Stimulated activated naive CD4-positive, alpha-beta T cell treated with Interleukin-2 at 50 U/mL for 16 hours (primary cell): Measurements from ENCODE around the gene ZNF385A.

ENCODE experiments used
- DNase-seq: peaks from one replicate; lab custom pipeline; 2025; lab: John Stamatoyannopoulos, UW

ZNF385A gene

GRCh38 chr12:54392485-54393206, 8.1 kb upstream of the ZNF385A start:
- no peak for DNase-seq

GRCh38 chr12:54390668-54391551, 6.4 kb upstream of the ZNF385A start:
- DNase-seq = peak; percentile 60

GRCh38 chr12:54390176-54390667, 5.7 kb upstream of the ZNF385A start:
- no peak for DNase-seq

DNA sequence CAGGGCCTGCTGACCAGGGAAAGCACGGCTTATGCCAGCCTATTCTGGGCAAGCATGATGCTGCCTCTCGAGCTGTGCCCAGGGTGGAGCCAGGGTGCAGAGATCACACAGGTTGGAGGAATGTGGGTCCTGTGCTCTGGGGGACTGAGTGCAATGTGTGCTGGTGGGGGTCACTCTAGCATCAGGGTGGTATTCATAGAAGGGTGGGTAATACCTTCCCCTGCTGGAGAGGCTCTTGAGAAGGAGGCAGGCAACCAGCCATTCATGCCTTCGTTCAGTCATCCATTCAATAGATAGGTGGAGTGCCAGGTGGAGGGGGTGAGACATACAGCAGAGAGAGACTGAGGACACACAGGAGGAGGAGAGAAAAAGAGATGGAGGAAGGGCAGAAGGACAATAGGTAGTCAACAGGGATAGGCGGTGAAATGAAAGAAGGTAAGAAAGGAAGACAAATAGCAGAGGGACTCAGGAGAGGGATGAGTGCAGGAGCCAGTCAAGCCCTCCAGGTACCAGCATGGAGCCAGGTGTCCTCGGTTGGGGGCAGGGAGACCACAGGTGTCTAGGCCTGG, 5.2 kb upstream of the ZNF385A start:
- DNase-seq = no peak

- no peak for DNase-seq
Observed at GRCh38 chr12:54389134-54389508, 4.6 kb upstream of the ZNF385A start.

- DNase-seq = no peak
Observed at GRCh38 chr12:54388237-54389133, 4.0 kb upstream of the ZNF385A start.

- DNase-seq = no peak
Observed at GRCh38 chr12:54387114-54387467, 2.6 kb upstream of the ZNF385A start.

- no peak for DNase-seq
Observed at GRCh38 chr12:54386403-54387113, 2.0 kb upstream of the ZNF385A start.

GRCh38 chr12:54385251-54385914, 850 bp upstream of the ZNF385A start:
- DNase-seq = no peak

- no peak for DNase-seq
Observed at GRCh38 chr12:54383041-54383609, 1.4 kb downstream of the ZNF385A start.

- DNase-seq = no peak
Observed at GRCh38 chr12:54381136-54381535, 3.4 kb downstream of the ZNF385A start.

DNA sequence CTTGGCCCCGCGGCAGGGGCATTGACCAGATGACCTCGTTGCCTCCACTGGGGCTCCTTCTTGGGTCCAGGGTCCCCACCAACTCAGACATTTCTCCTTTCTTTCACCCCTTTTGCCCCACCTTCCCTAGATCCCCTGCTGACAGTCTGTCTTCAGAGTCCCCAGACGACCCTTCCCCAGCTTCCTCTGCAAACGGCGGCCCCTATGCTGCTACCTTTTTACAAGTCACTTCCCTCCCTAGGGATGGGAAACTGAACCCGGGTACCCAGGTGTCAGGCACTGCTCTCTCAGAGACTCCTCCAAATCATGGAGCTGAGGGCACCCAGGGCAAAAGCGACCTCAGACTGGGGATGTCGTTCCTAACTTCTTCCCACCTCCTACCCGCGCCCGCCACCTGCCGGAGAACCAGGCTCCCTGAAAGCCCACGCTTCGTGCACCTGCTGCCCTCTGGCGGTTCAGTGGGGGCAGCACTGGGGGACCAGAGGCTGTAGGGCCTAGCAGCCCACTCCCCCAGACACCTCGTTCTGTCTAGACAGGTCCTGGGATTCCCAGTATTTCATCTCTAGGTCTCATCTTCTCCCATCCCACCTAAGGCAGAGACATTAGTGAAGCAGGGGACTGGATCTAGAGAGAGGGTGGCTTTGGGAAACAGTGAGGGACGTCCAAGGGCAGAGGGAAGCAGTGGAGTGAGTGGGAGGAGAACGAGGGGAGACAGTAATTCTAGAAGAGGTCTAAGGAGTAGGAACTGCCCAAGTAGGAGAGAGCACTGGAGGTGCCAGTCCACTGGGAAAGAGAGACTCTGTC, 4.9 kb downstream of the ZNF385A start:
- DNase-seq = peak; percentile 86

DNA sequence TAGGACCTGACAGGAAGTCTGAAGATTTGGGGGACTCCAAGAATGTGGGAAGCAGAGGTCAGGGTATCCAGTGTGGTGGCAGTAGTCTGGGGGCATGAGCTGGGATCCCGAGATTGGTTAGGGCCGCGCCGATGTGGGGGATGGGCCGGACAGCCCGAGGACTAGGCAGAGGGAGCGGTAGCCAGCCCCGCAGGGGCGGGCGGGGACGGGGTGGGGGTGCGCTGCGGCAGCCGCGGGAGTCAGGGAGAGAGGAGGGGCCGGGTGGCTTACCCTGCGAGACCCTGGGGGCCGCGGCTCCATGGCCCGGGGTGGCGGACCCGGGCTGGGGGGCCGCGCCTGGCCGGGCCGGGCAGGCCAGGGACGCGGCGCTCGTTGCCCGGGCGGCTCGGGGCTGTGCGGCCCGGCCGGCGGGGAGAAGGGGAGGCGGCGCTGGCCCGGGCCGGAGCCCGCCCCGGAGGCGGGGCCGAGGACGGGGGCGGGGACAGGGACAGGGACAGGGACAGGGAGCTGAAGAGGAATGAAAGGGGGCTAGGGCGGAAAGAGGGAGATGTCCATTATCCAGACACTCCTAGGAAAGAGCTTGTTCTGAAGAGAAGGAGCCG, 5.6 kb downstream of the ZNF385A start:
- no peak for DNase-seq

DNA sequence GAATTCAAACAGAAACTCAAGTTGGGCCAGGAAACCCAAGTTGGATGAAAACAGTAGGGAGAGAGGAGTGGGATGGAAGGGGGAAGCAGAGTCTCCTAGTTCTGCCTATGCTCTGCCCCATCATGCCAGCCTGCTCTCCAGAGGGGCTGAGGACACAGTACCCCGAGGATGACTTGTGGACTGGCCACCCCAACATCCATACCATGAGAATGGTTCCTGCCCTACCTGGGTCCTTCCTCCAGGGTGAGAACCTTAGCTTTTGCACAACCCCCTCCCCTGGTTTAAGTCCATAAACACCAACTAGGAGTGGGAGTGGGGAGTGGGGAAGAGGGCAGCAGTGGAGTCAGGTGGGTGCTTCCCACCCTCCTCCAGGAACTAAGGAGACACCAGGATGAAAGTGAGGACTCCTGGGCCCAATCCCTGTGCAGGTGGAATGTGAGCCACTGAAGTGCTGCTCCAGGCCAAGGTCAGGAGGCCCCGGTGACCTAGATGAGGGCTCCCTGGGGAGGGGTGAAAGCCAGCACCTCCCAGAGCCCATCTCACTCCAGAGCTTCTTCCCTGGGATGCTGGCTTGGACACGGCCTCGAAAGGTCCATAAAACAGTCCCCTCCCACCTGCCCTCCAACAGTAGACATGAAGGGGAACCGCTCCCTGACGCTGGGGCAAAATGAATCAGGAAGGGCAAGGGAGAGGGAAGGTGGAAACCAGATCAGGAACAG, 6.6 kb downstream of the ZNF385A start:
- DNase-seq = no peak

DNA sequence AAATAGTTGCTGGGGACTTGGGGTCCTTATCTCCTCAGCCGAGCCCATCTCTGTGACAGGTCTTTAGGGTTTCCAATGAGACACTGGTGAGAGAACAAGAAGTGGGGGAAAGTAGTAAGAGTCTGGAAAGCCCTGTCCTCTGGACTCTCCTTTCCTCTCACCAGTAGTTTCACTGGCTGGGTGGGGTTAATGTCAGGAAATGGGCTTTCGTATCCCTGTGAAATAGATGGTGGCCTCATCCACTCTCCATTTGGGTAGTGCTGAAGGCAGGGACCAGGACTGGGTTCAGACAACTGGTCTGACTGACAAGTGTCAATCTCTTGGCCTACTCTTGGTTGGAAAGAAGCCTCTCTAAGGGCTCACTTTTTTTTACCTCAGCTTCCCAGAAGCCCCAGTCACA, 7.5 kb downstream of the ZNF385A start:
- no peak for DNase-seq

- DNase-seq = no peak
Observed at GRCh38 chr12:54376596-54376995, 7.9 kb downstream of the ZNF385A start.

DNA sequence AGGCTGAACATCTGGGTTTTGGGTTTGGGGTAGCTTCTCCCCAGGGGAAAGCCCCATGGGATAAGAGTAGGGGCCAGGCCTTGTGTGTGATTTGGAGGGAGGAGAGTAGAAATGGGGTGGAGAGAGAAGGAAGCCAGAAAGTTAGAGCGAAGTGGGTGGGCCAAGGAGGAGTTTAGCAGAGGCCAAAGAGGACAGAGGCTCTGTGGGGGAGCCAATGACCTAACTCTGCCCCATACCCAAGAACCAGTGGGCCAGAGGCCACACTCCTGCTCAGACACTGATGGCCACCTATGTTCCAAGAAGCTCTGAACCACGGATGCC, 9.3 kb downstream of the ZNF385A start:
- no peak for DNase-seq

GRCh38 chr12:54374562-54375258, 9.8 kb downstream of the ZNF385A start:
- DNase-seq = no peak
